BE2C (cell line): ENCODE measurements around the gene RNF214.

Source experiments
- DNase-seq: peaks from one replicate; pipeline ENCODE4 v3.0.0-alpha.2; 2020
- H3K27me3 ChIP-seq: fragments of 250-450 bp; sonication (Bioruptor Pico); 2 replicates; pipeline ENCODE4 v1.5.1; 2020; ENCODE audit warnings: mild to moderate bottlenecking
- H3K36me3 ChIP-seq: fragments of 250-450 bp; sonication (Bioruptor Pico); 2 replicates; pipeline ENCODE4 v1.5.1; 2020; ENCODE audit warnings: mild to moderate bottlenecking
- H3K4me1 ChIP-seq: fragments of 250-450 bp; sonication (Bioruptor Pico); 2 replicates; pipeline ENCODE4 v1.5.1; 2020
- H3K4me3 ChIP-seq: 2 replicates; pipeline ENCODE4 v1.5.1; 2011; ENCODE audit warnings: low read depth, low read length
- H3K9me3 ChIP-seq: fragments of 250-450 bp; sonication (Bioruptor Pico); 2 replicates; pipeline ENCODE4 v1.5.1; 2020
- CTCF ChIP-seq: IDR thresholded peaks from 2 replicates; pipeline ENCODE4 v1.5.1; 2012; ENCODE audit warnings: mild to moderate bottlenecking, low read depth, low read length

Gene RNF214

GRCh38 chr11:117229411-117229810 is 3.1 kb upstream of the RNF214 start:
- TF ChIP-seq CTCF, result no peak
- H3K36me3 ChIP-seq, result peaks cover 36% of the 10 kb centered on the region
- H3K9me3 ChIP-seq, result no peaks in the 10 kb centered on the region
- H3K27me3 ChIP-seq, result no peaks in the 10 kb centered on the region
- DNase-seq, result no peak
- no peak overlapping the region for H3K4me3 ChIP-seq
- no peaks in the 10 kb centered on the region for H3K4me1 ChIP-seq

GRCh38 chr11:117229931-117230285 is 2.6 kb upstream of the RNF214 start:
- Histone ChIP-seq H3K36me3 (peaks cover 37% of the 10 kb centered on the region), H3K27me3 (no peaks in the 10 kb centered on the region), H3K9me3 (no peaks in the 10 kb centered on the region), H3K4me3 (no peak overlapping the region), H3K4me1 (no peaks in the 10 kb centered on the region)
- DNase-seq, result no peak
- no peak for TF ChIP-seq CTCF

GRCh38 chr11:117230286-117230961 is 2.0 kb upstream of the RNF214 start:
- no peak for TF ChIP-seq CTCF
- no peaks in the 10 kb centered on the region for H3K27me3 ChIP-seq
- DNase-seq, result no peak
- no peaks in the 10 kb centered on the region for H3K9me3 ChIP-seq
- peak overlapping the region; percentile 99 for H3K4me3 ChIP-seq
- H3K4me1 ChIP-seq, result no peaks in the 10 kb centered on the region
- peaks cover 35% of the 10 kb centered on the region for H3K36me3 ChIP-seq

- Histone ChIP-seq H3K9me3 (no peaks in the 10 kb centered on the region), H3K27me3 (no peaks in the 10 kb centered on the region), H3K4me3 (peak overlapping the region; percentile 99), H3K36me3 (peaks cover 31% of the 10 kb centered on the region), H3K4me1 (no peaks in the 10 kb centered on the region)
- TF ChIP-seq CTCF, result no peak
- no peak for DNase-seq
Observed at GRCh38 chr11:117230999-117231841, 1.3 kb upstream of the RNF214 start.

- Histone ChIP-seq H3K4me3 (peak within 1 kb of the TSS; percentile 99), H3K9me3 (no peaks in the 10 kb centered on the region), H3K36me3 (peaks cover 29% of the 10 kb centered on the region), H3K27me3 (no peaks in the 10 kb centered on the region), H3K4me1 (no peaks in the 10 kb centered on the region)
- no peak for TF ChIP-seq CTCF
- no peak for DNase-seq
Observed at GRCh38 chr11:117231842-117232091, 704 bp upstream of the RNF214 start, which contains the start of gene PCSK7. PCSK7 (minus strand) TSS chr11:117232073; CDS start chr11:117229844, 2,229 bp downstream.

GRCh38 chr11:117232911-117233409 is 489 bp downstream of the RNF214 start:
- H3K9me3 ChIP-seq, result no peaks in the 10 kb centered on the region
- peak; percentile 31 for DNase-seq
- peaks cover 23% of the 10 kb centered on the region for H3K36me3 ChIP-seq
- H3K27me3 ChIP-seq, result no peaks in the 10 kb centered on the region
- peak overlapping the region; percentile 87 for H3K4me3 ChIP-seq
- TF ChIP-seq CTCF, result no peak
- H3K4me1 ChIP-seq, result no peaks in the 10 kb centered on the region
